Measurements from ENCODE around the gene TOP2A.

Gene TOP2A

GRCh38 chr17:40338941-40339649 lies 78.6 kb downstream of the TOP2A start:
- no peak for TF ChIP-seq CTCF (IDR thresholded peaks at IDR 0.05; ENCODE audit: extremely low read depth, missing control alignments)
- no peak for DNase-seq (ENCODE audit: low spot score)
